Tongue (tissue), 2 donors: ENCODE results near the gene GPRC5B. TPM values are rescaled to one million over a fixed set of nuclear protein-coding genes. Genes with fewer than 3 reads are reported as not detected.

Experiments used
- DNase-seq: peaks from one replicate; pipeline ENCODE4 v3.0.0-alpha.2; 2015
- total RNA-seq: library from RNA; depleted of rRNA; stranded (reverse); fragments of >200 nt; gene quantifications from one replicate; pipeline ENCODE4 v1.2.3, GENCODE V29; 2014

GPRC5B gene
- total RNA-seq, result 60.0 TPM

- peak; percentile 78 for DNase-seq
Observed at GRCh38 chr16:19884611-19885450, at the start of gene GPRC5B. TSS of gene GPRC5B (minus strand) at chr16:19884848. CDS start at chr16:19872845, 12,003 bp downstream.

- no peak for DNase-seq
Observed at GRCh38 chr16:19933740-19934139, 49.1 kb upstream of the GPRC5B start.

GRCh38 chr16:19929062-19929511 is 44.4 kb upstream of the GPRC5B start:
- DNase-seq, result peak; percentile 15

- DNase-seq, result no peak
Observed at GRCh38 chr16:19928432-19928831, 43.8 kb upstream of the GPRC5B start.

- DNase-seq, result no peak
Observed at GRCh38 chr16:19926449-19927390, 42.1 kb upstream of the GPRC5B start.

GRCh38 chr16:19923396-19923795 is 38.7 kb upstream of the GPRC5B start:
- DNase-seq, result no peak

- no peak for DNase-seq
Observed at GRCh38 chr16:19919142-19919541, 34.5 kb upstream of the GPRC5B start.

GRCh38 chr16:19916064-19916463 is 31.4 kb upstream of the GPRC5B start:
- no peak for DNase-seq

GRCh38 chr16:19914877-19915276 is 30.2 kb upstream of the GPRC5B start:
- no peak for DNase-seq

- DNase-seq, result no peak
Observed at GRCh38 chr16:19913340-19913645, 28.6 kb upstream of the GPRC5B start.

- no peak for DNase-seq
Observed at GRCh38 chr16:19912455-19913339, 28.0 kb upstream of the GPRC5B start.

GRCh38 chr16:19911747-19912454 is 27.3 kb upstream of the GPRC5B start:
- no peak for DNase-seq

GRCh38 chr16:19911204-19911603 is 26.6 kb upstream of the GPRC5B start:
- DNase-seq, result no peak

- no peak for DNase-seq
Observed at GRCh38 chr16:19909750-19910322, 25.2 kb upstream of the GPRC5B start.

- no peak for DNase-seq
Observed at GRCh38 chr16:19908921-19909320, 24.3 kb upstream of the GPRC5B start.

GRCh38 chr16:19907161-19907992 is 22.7 kb upstream of the GPRC5B start:
- peak; percentile 81 for DNase-seq

- DNase-seq, result no peak
Observed at GRCh38 chr16:19901164-19901563, 16.5 kb upstream of the GPRC5B start.

- no peak for DNase-seq
Observed at GRCh38 chr16:19899605-19899955, 14.9 kb upstream of the GPRC5B start.

GRCh38 chr16:19898924-19899604 is 14.4 kb upstream of the GPRC5B start:
- DNase-seq, result peak; percentile 68

GRCh38 chr16:19898166-19898565 is 13.5 kb upstream of the GPRC5B start:
- no peak for DNase-seq
